Activated CD8-positive, alpha-beta memory T cell treated with anti-CD3 and anti-CD28 coated beads, Interleukin-2, amount 50 U/mL, for 1 hour (primary cell): ENCODE measurements around the gene TM9SF3.

Experiments used
- DNase-seq: peaks from one replicate; pipeline ENCODE4 v3.0.0-alpha.2; 2020; ENCODE audit errors: extremely low read depth

TM9SF3 gene

DNA sequence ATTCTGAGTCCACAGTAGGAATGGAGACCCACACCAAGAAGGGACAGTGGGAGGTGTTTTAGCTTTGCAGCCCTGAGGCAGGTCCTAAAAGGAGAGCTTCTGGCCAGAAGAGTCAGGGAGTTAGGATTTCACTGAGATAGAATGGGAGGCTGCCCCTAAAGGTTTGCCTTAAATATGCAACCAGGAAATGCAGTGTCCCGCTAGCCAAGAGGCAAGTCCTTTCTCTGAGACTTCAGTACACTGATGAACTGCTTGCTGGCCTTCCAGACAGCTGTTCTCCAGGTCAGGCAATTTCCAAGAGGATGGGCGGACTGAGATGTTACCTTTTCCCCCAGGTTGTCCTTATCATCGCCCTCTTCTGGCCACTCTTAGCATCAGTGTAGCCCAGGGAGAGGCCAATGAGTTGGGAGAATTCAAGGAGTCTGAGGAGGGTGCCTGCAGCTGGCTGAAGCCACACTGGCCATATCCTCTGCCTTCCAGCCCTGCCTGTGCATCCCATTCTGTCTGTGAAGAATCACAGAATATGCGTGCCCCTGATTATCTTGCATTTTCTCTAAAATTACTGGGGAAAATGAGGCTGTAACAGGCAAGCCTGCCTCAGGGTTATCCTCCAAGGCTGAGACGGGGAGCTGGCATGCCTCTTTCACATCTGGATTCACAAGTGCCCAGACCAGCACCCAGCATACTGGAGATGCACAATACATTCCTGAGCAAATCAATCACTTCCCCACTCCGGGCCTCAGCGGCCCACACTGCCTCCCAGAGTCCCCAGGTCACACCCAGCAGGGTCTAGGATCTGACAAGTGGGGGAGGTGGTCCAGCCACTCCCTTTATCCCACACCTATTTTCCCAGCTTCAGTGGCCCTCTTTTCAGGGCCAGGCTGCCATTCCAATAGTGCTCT, 75.5 kb downstream of the TM9SF3 start:
- no peak for DNase-seq

DNA sequence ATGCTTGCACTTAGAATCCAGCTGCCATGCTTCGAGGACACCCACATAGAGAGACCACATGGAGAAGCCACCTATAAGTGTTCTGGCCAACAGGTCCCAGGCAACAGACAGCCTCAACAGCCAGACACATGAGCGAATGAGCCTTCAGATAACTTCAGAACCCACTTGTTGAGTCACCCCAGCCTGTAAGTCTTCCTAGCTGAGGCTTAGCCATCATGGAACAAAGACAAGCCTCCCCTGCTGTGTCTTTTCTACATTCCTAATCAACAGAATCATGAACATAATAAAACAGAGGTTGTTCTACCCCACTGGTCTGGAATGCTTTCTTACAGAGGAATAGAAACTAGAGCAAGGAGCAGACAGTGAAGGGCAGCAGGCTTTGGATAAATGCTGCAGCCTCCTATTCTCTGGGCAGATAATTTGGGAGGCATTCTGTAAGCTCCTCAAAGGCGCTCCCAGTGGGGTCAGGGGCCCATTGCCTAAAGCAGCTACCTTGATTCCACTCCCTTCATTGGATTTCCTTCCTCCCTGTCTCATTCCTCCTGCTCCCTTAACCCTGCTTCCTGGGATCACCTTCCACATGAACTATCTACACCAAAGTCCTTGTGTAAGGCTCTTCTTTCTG, 77.7 kb downstream of the TM9SF3 start:
- DNase-seq, result no peak

GRCh38 chr10:96507044-96507443, 79.8 kb downstream of the TM9SF3 start:
- no peak for DNase-seq

DNA sequence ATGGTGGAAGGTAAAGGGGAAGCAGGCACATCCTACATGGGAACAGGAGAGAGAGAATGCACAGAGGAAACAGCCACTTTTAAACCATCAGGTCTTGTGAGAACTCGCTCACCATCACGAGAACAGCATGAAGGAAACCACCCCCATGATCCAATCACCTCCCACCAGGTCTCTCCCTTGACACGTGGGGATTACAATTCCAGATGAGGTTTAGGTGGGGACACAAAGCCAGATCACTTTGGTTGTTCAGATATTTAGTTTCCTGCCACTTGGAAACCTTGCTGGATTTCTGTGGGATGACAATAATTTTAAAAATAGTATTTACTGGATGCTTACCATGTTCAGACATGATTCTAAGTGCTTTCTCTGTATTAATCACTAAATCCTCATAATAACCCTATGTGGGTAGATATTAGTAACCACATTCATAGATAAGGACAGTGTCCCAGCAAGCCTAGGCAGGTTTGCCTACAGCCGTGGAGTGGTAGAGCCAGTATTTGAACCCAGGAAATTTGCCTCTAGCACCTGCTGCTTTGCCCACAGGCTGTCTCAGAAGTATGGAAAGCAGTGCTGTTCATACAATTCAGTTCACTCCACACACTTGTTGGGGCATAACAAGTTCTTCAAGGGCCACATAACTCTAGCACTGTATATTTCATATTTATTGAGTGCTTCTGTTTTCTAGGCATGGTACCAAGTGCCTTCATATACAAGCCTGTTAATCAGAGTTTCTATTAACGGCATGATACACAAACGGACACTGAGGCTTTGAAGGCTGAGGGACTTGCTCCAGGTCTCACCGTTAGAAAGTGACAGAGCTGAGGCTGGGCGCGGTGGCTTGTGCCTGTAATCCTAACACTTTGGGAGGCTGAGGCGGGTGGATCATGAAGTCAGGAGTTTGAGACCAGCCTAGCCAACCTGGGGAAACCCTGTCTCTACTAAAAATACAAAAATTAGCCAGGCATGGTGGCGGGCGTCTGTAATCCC, 81.4 kb downstream of the TM9SF3 start:
- no peak for DNase-seq

DNA sequence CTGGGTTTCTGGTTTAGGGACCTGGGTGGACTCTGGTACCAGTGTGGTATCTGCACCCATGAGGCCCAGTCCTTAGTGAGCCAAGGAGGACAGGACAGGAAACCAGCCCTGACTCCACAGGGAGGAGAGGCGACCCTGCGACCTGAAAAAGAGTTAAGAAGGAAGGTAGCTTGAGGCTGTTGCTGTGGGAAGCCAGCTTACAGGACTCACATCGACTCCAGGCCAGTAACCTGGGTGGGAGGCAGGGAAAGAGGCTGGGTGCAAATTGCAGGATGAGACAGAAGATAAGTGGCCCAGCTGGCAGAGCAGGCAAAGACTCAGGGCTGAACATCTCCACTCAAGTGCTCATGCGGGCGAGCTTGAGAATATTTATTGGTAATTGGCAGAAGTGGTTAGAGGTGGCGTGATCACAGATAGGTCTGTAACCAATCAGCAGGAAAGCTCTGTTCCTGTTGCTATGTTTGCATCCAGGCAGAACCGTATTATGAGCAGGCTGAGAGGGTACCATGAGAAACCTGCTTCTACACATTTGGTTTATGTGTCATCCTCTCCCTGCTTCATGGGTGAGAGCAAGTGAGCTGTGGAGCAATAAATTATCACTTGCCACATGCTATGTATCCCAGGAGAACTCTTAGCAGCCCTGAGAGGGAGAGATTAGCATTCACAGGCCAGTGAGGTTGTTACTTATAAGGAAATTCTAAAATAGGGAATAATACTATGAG, 84.1 kb downstream of the TM9SF3 start:
- no peak for DNase-seq

GRCh38 chr10:96501985-96502384, 84.8 kb downstream of the TM9SF3 start:
- DNase-seq, result no peak

GRCh38 chr10:96500519-96500918, 86.3 kb downstream of the TM9SF3 start:
- no peak for DNase-seq

GRCh38 chr10:96500050-96500449, 86.8 kb downstream of the TM9SF3 start:
- DNase-seq, result no peak

GRCh38 chr10:96497391-96497790, 89.4 kb downstream of the TM9SF3 start:
- DNase-seq, result no peak

- DNase-seq, result no peak
These were observed 90.4 kb downstream of the TM9SF3 start for GRCh38 chr10:96496281-96496925.

DNA sequence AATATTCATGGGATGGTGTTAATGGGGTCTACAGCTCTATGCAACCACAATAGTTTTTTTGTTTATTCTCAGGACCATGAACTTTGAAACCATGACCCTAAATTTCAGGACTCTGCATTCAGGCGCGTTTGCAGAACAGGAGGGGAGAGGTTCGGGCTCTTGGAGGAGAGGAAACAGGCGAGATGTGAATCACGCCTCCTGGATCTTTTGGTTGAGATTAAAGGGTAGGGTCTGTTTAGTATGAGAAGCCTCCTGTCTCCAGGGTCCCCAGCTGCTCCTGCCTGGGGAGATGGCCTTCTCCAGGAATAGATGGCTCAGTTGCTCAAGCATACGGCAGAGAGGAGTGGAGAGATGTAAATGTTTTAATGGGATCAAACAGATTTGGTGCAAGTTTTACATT, 91.3 kb downstream of the TM9SF3 start:
- DNase-seq, result no peak

- no peak for DNase-seq
These were observed 92.1 kb downstream of the TM9SF3 start for GRCh38 chr10:96494694-96495093.

- no peak for DNase-seq
These were observed 92.8 kb downstream of the TM9SF3 start for GRCh38 chr10:96493871-96494525.

DNA sequence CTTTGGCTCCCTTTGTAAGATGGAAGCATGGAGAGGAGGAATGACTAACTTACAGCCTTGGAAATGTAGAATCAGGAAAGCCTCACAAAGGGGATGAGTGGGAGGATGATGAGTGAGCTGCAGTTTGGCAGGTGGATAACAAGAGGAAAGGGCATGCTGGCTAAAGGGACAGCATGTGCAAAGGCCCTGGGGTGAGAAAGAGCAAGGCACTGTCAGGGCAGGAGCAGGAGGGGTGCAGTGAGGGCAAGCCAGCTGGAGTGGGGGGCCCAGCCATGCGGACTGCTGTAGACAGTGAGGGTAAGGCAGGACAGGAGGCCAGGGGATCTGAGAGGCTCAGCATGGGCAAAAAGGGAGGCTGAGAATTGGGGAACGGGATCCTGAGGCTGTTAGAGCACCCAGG, 93.6 kb downstream of the TM9SF3 start:
- no peak for DNase-seq

- DNase-seq, result no peak
These were observed 95.5 kb downstream of the TM9SF3 start for GRCh38 chr10:96491303-96491702.

DNA sequence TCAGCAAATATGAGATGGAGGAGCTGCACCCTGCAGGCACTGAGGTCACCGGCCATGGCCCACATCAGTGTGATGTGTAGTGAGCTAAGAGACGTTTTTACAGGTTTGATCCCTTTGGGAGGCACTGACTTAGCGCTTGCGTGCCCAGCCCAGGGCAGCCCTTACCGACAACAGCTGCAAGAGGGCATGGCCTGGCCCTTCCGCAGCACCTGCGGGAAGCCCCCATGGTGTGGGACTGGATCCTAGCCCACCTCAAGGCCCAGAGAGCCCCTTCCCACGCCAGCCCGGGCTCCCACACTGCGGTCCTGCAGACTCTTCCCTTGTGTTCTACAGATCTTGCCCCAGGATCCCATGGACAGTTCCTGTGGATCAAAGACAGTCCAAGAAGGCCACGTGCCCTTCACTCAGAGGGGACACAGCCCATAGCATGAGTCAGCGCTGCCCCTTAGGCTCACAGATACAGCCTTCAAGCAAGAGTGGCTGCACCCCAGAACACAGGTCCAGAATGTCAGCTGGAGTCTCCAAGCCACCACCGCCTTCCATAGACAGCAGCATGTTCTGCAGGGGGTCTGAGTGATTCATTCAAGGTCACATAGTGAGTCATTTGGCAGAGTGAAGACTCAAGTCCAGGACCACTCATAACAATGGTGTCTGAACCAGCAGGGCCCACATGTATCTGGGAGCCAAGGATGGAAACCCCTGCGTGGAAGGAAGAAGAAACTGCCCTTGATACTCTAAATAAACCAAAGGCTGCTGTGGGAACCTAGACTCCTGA, 98.5 kb downstream of the TM9SF3 start:
- DNase-seq, result no peak

DNA sequence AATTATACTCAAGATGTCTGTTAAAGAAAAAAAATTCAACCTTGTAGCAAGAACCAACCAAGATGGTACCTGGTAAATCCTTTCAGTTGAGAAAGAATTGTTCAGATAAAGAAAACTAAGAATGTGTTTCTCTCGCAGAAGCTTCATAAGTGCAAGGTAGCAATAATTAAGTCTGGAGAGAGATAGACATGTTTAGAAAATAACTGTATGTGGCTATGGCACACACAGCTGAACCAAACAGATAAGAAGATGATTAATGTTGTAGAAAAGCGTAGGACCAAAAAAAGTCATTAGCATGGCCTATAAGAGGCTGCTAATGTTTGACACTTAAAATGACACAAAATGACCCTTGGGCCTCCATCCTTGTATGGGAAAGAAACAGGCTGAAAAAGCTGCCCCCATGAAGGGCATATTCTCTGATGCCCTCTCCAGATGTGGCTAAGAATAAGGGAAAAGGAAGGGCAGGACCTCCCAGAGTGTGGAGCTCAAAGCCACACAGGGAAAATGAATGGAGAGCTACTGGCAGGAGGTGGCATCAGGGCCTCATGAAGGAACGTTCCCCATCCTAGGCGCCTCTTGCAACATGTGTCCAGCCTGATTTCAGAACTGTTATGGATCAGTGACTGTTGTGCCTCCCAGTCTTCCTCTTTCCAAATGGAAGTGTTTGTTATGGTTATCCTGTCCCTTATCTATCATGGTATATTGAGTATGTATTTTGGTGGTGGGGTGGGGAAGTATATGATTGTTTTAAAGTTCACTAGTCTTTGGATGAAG, 103.8 kb downstream of the TM9SF3 start:
- DNase-seq, result no peak

DNA sequence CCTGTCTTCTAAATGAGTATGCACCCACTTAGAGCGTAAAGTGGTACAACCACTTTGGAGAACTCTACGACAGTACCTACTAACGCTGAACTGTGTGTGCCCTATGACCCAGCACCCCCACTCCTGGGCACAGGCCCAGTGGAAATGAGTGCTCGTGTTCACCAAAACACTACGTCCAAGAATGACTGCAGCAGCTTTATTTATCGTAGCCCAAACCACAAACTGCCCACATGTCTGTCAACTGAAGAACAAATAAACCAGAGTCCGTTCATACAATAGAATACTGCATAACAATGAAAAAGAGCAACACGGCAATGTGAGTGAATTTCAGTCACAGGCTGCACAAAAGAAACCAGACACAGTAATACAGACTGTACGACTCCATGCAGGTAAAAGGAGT, 108.5 kb downstream of the TM9SF3 start:
- no peak for DNase-seq

DNA sequence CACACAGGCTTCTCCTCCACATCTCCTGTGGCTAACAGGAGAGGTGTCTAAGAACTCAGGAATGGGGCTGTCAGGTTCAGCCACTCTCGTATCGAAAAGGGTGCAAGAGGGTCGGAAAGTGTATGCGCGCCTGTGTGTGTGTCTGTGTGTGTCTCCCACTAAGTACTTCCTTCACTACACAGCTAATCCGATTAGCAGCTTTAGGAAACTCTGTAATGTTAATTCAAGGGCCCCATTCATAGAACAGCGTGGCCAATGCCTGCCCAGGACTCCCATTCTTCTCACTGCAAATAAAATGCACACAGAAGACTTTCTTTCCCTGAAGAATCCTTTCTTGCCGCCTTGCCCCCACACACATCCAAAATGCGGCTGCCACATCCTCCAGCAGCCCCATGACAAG, 112.9 kb downstream of the TM9SF3 start:
- DNase-seq, result no peak
